ENCODE results near the gene CCSER1.

The CCSER1 gene

DNA sequence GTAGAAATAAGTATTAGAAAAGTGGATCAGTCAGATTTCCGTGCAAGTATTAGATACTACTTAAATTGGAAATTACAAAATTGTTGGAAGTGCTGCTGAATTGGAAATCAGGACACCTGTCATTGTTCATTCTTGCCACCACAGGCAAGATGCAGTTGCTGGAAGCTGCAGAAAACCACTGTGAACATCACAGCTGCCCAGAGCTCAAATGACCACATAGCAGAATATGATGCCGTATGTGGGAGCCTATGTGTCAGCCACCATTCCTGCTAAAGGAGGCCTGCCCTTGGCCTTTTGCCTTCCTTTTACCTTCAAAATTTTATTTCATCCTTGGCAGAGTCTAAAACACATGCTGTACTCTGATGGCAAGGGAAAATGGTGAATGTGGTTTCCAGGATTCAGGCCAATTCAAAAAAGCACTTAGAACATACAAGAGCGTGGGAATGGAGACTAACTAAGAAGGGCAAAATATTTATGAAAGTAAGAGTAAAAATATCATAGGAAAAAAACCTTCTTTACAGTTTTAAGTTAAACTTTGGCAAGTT is 1171.0 kb downstream of the CCSER1 start:
- Histone ChIP-seq H3K4me1 (no peaks in the 10 kb centered on the region), H3K36me3 (no peaks in the 10 kb centered on the region), H3K27me3 (no peaks in the 10 kb centered on the region), H3K9me3 (no peaks in the 10 kb centered on the region), H3K4me3 (ENCODE audit: low read depth, low read length) (no peak overlapping the region)
- TF ChIP-seq, protein P1, sequence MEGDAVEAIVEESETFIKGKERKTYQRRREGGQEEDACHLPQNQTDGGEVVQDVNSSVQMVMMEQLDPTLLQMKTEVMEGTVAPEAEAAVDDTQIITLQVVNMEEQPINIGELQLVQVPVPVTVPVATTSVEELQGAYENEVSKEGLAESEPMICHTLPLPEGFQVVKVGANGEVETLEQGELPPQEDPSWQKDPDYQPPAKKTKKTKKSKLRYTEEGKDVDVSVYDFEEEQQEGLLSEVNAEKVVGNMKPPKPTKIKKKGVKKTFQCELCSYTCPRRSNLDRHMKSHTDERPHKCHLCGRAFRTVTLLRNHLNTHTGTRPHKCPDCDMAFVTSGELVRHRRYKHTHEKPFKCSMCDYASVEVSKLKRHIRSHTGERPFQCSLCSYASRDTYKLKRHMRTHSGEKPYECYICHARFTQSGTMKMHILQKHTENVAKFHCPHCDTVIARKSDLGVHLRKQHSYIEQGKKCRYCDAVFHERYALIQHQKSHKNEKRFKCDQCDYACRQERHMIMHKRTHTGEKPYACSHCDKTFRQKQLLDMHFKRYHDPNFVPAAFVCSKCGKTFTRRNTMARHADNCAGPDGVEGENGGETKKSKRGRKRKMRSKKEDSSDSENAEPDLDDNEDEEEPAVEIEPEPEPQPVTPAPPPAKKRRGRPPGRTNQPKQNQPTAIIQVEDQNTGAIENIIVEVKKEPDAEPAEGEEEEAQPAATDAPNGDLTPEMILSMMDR (IDR thresholded peaks at IDR 0.05; ENCODE audit: low read depth, low read length) = no peak
- no peak for DNase-seq

- H3K4me3 ChIP-seq (ENCODE audit: low read depth, low read length) = no peak overlapping the region
- TF ChIP-seq, protein P1 (IDR thresholded peaks at IDR 0.05; ENCODE audit: low read depth, low read length) = no peak
- H3K36me3 ChIP-seq = no peaks in the 10 kb centered on the region
- H3K27me3 ChIP-seq = no peaks in the 10 kb centered on the region
- H3K9me3 ChIP-seq = no peaks in the 10 kb centered on the region
- no peak for DNase-seq
- no peaks in the 10 kb centered on the region for H3K4me1 ChIP-seq
These were observed 1171.6 kb downstream of the CCSER1 start for GRCh38 chr4:91298824-91299223.

DNA sequence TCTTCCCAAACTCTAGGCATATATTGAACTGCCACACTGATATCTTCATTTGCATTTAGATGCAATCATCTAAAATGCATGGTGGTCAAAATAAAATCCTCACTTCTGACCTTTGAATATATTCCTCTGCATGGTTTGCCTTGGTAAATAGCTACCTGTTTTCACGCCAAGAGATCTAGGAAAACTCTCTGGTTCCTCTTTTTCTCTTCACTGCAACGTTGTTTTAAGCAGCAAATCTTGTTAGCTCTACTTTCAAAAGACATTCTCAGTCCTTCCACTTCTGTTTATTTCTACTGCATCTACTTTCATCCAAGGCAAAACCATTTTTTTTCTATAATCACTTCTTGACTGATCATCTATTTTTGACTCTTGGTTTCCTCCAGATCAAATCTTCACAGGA is 1174.9 kb downstream of the CCSER1 start:
- no peaks in the 10 kb centered on the region for H3K36me3 ChIP-seq
- H3K27me3 ChIP-seq = no peaks in the 10 kb centered on the region
- no peaks in the 10 kb centered on the region for H3K9me3 ChIP-seq
- DNase-seq = no peak
- no peaks in the 10 kb centered on the region for H3K4me1 ChIP-seq
- TF ChIP-seq, protein P1 (IDR thresholded peaks at IDR 0.05; ENCODE audit: low read depth, low read length) = no peak
- no peak overlapping the region for H3K4me3 ChIP-seq (ENCODE audit: low read depth, low read length)

DNA sequence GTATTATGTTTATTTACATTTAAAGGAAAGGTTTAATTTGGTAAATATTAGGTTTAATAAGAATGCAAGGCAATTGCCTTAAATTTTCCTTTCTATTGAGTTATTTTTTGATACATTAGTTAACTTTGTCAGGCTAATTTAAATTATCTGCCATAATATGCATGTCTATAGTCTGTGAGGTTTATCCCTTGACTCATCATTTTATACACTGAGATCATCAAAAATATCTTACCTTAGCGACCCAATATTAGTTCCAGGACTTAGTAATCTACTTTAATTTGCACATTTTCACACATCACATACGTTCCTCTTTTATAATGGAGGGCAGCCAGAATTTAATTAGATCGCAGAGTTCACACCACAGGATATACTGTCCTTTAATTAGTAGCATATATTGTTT is 1177.1 kb downstream of the CCSER1 start:
- Histone ChIP-seq H3K9me3 (no peaks in the 10 kb centered on the region), H3K4me3 (ENCODE audit: low read depth, low read length) (no peak overlapping the region), H3K4me1 (no peaks in the 10 kb centered on the region), H3K36me3 (no peaks in the 10 kb centered on the region), H3K27me3 (no peaks in the 10 kb centered on the region)
- TF ChIP-seq, protein P1 (IDR thresholded peaks at IDR 0.05; ENCODE audit: low read depth, low read length) = no peak
- no peak for DNase-seq

DNA sequence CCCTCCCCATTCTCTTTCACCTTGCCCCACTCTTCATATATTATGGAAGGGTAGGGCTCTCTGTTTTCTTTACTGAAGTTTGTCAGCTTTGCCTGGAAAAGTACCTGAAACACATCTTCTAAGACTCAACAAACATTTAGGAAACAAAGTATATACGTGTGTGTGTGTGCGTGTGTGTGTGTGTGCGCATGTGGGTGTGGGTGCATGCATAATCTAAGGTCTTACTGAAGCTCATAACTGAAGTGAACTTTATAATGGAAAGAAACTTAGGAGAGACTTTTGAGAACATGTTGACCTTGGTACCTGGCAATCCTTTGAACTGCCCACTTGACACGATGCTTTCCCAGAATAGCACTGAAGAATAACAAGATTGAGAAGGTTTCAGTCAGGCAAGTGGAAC is 1190.2 kb downstream of the CCSER1 start:
- Histone ChIP-seq H3K9me3 (no peaks in the 10 kb centered on the region), H3K4me1 (no peaks in the 10 kb centered on the region), H3K36me3 (no peaks in the 10 kb centered on the region), H3K4me3 (ENCODE audit: low read depth, low read length) (no peak overlapping the region), H3K27me3 (no peaks in the 10 kb centered on the region)
- TF ChIP-seq, protein P1 (IDR thresholded peaks at IDR 0.05; ENCODE audit: low read depth, low read length) = no peak
- DNase-seq = no peak

DNA sequence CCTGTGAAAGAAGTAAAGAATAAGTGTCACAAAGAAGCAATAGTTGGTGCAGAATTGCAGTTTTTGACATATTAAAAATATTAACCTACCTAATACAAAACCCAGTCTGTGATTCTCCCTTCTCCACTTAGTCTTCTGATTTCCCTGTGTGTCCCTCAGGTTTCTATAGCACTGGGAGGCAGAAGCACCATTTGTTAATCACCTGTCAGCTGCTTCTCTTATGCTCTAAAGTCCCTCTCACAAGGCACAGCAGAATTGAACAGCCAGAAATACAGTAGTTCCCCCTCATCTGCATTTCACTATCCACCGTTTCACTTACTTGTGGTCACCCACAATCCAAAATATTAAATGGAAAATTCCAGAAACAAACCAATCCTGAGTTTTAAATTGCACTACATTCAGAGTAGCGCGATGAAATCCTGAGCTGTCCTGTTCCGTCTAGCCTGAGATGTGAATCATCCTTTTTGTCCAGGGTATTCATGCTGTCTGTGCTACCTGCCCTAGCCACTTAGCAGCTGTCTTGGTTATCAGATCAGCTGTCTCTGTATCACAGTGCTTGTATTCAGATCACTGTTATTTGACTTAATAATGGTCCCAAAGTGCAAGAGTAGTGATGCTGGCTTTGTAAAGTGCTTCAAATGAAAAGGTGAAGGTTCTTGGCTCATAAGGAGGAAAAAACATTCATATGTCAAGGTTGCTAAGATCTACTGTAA is 1192.5 kb downstream of the CCSER1 start:
- Histone ChIP-seq H3K4me3 (ENCODE audit: low read depth, low read length) (no peak overlapping the region), H3K27me3 (no peaks in the 10 kb centered on the region), H3K36me3 (no peaks in the 10 kb centered on the region), H3K9me3 (no peaks in the 10 kb centered on the region), H3K4me1 (no peaks in the 10 kb centered on the region)
- TF ChIP-seq, protein P1 (IDR thresholded peaks at IDR 0.05; ENCODE audit: low read depth, low read length) = no peak
- no peak for DNase-seq

All from BE2C (cell line).